PFSK-1 (cell line): Measurements from ENCODE around the gene TMEM72.

ENCODE experiments used
- FOXP2 ChIP-seq: optimal IDR thresholded peaks from 2 replicates; pipeline ENCODE3; 2011; ENCODE audit warnings: borderline replicate concordance, control low read depth, inconsistent platforms; ENCODE audit not compliant: insufficient read depth; ENCODE audit errors: extremely low read length, extremely low read depth
- POLR2AphosphoS5 ChIP-seq: IDR thresholded peaks from 2 replicates; pipeline ENCODE4 v1.6.1; 2012; ENCODE audit warnings: low read depth, mild to moderate bottlenecking, control low read depth, low read length, moderate library complexity
- SIN3A ChIP-seq: IDR thresholded peaks from 2 replicates; pipeline ENCODE4 v1.6.1; 2012; ENCODE audit warnings: mild to moderate bottlenecking, low read length, moderate library complexity, borderline replicate concordance; ENCODE audit not compliant: insufficient read depth
- TAF1 ChIP-seq: IDR thresholded peaks from 2 replicates; pipeline ENCODE4 v1.6.1; 2012; ENCODE audit warnings: low read length, control low read depth, borderline replicate concordance; ENCODE audit not compliant: insufficient read depth
- TF ChIP-seq, protein P1 (sequence below), 2 experiments: IDR thresholded peaks; 2 replicates each; pipeline versions ENCODE4 v1.6.1 to v1.8.0; 2011 to 2012; ENCODE audit warnings: low read depth in 2 of 2, low read length in 2 of 2, control low read depth in 1 of 2, inconsistent platforms in 1 of 2, mild to moderate bottlenecking in 1 of 2, moderate library complexity in 1 of 2; ENCODE audit not compliant: insufficient read depth in 1 of 2

DNA sequence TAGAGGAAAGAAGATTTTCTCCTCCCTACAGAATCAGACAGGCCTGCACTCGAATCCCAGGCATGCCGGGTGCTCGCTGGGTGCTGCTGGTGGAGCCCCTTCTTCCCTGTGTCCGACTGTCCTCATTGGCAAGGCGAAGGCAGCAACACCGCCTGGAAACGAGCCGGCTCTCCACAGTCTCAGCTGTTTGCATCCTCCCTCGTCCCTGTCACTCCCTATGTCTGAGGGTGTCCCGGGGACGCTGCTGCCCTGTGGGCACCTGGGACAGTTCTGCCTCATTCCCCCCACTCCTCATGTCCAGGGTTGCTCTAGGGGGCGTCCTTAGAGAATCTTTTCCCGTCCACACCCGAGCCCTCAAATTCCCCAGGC, 31.6 kb upstream of the TMEM72 start:
- TF ChIP-seq TAF1 (no peak), SIN3A (no peak), POLR2AphosphoS5 (no peak), FOXP2 (no peak)
- TF ChIP-seq, protein P1, sequence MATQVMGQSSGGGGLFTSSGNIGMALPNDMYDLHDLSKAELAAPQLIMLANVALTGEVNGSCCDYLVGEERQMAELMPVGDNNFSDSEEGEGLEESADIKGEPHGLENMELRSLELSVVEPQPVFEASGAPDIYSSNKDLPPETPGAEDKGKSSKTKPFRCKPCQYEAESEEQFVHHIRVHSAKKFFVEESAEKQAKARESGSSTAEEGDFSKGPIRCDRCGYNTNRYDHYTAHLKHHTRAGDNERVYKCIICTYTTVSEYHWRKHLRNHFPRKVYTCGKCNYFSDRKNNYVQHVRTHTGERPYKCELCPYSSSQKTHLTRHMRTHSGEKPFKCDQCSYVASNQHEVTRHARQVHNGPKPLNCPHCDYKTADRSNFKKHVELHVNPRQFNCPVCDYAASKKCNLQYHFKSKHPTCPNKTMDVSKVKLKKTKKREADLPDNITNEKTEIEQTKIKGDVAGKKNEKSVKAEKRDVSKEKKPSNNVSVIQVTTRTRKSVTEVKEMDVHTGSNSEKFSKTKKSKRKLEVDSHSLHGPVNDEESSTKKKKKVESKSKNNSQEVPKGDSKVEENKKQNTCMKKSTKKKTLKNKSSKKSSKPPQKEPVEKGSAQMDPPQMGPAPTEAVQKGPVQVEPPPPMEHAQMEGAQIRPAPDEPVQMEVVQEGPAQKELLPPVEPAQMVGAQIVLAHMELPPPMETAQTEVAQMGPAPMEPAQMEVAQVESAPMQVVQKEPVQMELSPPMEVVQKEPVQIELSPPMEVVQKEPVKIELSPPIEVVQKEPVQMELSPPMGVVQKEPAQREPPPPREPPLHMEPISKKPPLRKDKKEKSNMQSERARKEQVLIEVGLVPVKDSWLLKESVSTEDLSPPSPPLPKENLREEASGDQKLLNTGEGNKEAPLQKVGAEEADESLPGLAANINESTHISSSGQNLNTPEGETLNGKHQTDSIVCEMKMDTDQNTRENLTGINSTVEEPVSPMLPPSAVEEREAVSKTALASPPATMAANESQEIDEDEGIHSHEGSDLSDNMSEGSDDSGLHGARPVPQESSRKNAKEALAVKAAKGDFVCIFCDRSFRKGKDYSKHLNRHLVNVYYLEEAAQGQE (IDR thresholded peaks at IDR 0.05; ENCODE audit: insufficient read depth in 1 of 2, low read depth in 2 of 2, low read length in 2 of 2), result no peak
